A549 (cell line): ENCODE measurements around the gene MPRIP. TPM values are rescaled to one million over a fixed set of nuclear protein-coding genes. Genes with fewer than 3 reads are reported as not detected.

Experiments used
- ATAC-seq, 2 experiments: fragments of 200-7000 bp in 1 of 2; fragments of >200 bp in 1 of 2; cut with Nextera tagmentation in 1 of 2; cut with Tn5 transposase in 1 of 2; 3 replicates each; pipeline versions ENCODE4 v1.8.0 to v1.9.1; 2018 to 2020; ENCODE audit warnings: mild to moderate bottlenecking in 1 of 2, moderate library complexity in 1 of 2
- CTCF ChIA-PET: fragments of 300-600 bp; sonication (Branson Sonifier 250); formaldehyde crosslinking; extraction: SDS; loops from one replicate; lab custom pipeline; 2021; ENCODE audit warnings: antibody characterized with exemption, inconsistent platforms; lab: Yijun Ruan, JAX
- POLR2A ChIA-PET: fragments of 350-600 bp; formaldehyde crosslinking; extraction: SDS; loops from one replicate; lab custom pipeline; 2021; ENCODE audit warnings: antibody characterized with exemption, inconsistent platforms; lab: Yijun Ruan, JAX
- DNase-seq, 2 experiments: peaks; one replicate each; pipeline versions ENCODE4 v3.0.0 to v3.0.0-alpha.2; 2011 to 2016; ENCODE audit warnings: low read depth in 1 of 2, low spot score in 1 of 2
- FAIRE-seq: peaks from 2 replicates; lab custom pipeline; 2011; peaks lifted over from hg19 to GRCh38; lab: Jason Lieb, UNC
- H3K27ac ChIP-seq, 2 experiments: fragments of >200 bp; sonication (Bioruptor Twin); formaldehyde crosslinking; 3 replicates each; pipeline ENCODE4 v1.5.1; 2016 to 2017
- H3K4me1 ChIP-seq: fragments of >200 bp; sonication (Bioruptor Twin); formaldehyde crosslinking; 3 replicates; pipeline ENCODE4 v1.6.1; 2016
- H3K4me2 ChIP-seq: fragments of >200 bp; sonication (Bioruptor Twin); formaldehyde crosslinking; 3 replicates; pipeline ENCODE4 v1.6.1; 2016
- H3K4me3 ChIP-seq: fragments of >200 bp; sonication (Bioruptor Twin); formaldehyde crosslinking; 3 replicates; pipeline ENCODE4 v1.5.1; 2016
- H3K9me3 ChIP-seq: fragments of >200 bp; sonication (Bioruptor Twin); formaldehyde crosslinking; 3 replicates; pipeline ENCODE4 v1.6.1; 2016
- CEBPB ChIP-seq, 2 experiments: fragments of >200 bp in 1 of 2; sonication (Bioruptor Twin) in 1 of 2; formaldehyde crosslinking in 1 of 2; IDR thresholded peaks; 2 replicates each; pipeline ENCODE4 v1.6.1; 2012 to 2016
- CHD2 ChIP-seq: fragments of 150-350 bp; IDR thresholded peaks from 2 replicates; pipeline ENCODE4 v1.6.1; 2014; ENCODE audit warnings: low read length; ENCODE audit not compliant: partially characterized antibody
- HEYL ChIP-seq: fragments of 250-450 bp; sonication (Bioruptor Pico); IDR thresholded peaks from 2 replicates; pipeline ENCODE4 v1.8.0; 2021; ENCODE audit warnings: mild to moderate bottlenecking, moderate library complexity
- HOXB13 ChIP-seq: fragments of 250-450 bp; sonication (Bioruptor Pico); IDR thresholded peaks from 2 replicates; pipeline ENCODE4 v1.5.0; 2020; ENCODE audit warnings: low read depth, mild to moderate bottlenecking, moderate library complexity
- JUNB ChIP-seq: fragments of >200 bp; sonication (Bioruptor Twin); formaldehyde crosslinking; IDR thresholded peaks from 2 replicates; pipeline ENCODE4 v1.6.1; 2016
- RAD21 ChIP-seq, 2 experiments: fragments of >200 bp in 1 of 2; sonication (Bioruptor Twin) in 1 of 2; formaldehyde crosslinking in 1 of 2; IDR thresholded peaks in 1 of 2; conservative IDR thresholded peaks in 1 of 2; 2 replicates in 1 of 2; 3 replicates in 1 of 2; pipeline ENCODE4 v1.6.1; 2012 to 2018; ENCODE audit warnings: inconsistent platforms in 1 of 2
- RARB ChIP-seq: fragments of 250-450 bp; sonication (Bioruptor Pico); IDR thresholded peaks from 2 replicates; pipeline ENCODE4 v1.8.0; 2021; ENCODE audit warnings: mild to moderate bottlenecking, moderate library complexity
- RCOR1 ChIP-seq: fragments of 150-350 bp; IDR thresholded peaks from 2 replicates; pipeline ENCODE4 v1.6.1; 2014; ENCODE audit warnings: antibody characterized with exemption, low read length, low read depth
- RNF2 ChIP-seq: fragments of 200-600 bp; sonication (generic); IDR thresholded peaks from 2 replicates; pipeline ENCODE4 v1.6.1; 2016; ENCODE audit warnings: low read depth, mild to moderate bottlenecking, antibody characterized with exemption, moderate library complexity, borderline replicate concordance
- ZFP36 ChIP-seq: fragments of 450-650 bp; IDR thresholded peaks from 2 replicates; pipeline ENCODE4 v1.6.1; 2014; ENCODE audit warnings: borderline replicate concordance; ENCODE audit not compliant: partially characterized antibody
- ZNF302 ChIP-seq: fragments of 250-450 bp; sonication (Bioruptor Pico); IDR thresholded peaks from 2 replicates; pipeline ENCODE4 v1.9.0; 2021; ENCODE audit warnings: inconsistent platforms, mild to moderate bottlenecking, moderate library complexity
- WGBS: methylation state at CpG from one replicate; pipeline ENCODE4 v1.1.6; 2017; ENCODE audit errors: missing lambda C conversion rate; 5-methylcytosine and 5-hydroxymethylcytosine counted together
- polyA plus RNA-seq, 4 experiments: library from polyadenylated mRNA; depleted of rRNA in 3 of 4; stranded (reverse); fragments of >200 nt; fragmentation: RNase III in 1 of 4; extraction: RNeasy Plus Mini Kit Qiagen cat#74134 plus additional on column Dnase treatment in 1 of 4; gene quantifications; 2 replicates in 3 of 4; 3 replicates in 1 of 4; pipeline ENCODE4 v1.2.3, GENCODE V29; 2011 to 2017
- TF ChIP-seq, protein P1 (sequence below): fragments of >200 bp; sonication (Bioruptor Twin); formaldehyde crosslinking; IDR thresholded peaks from 3 replicates; pipeline ENCODE4 v1.5.1; 2016
- TF ChIP-seq, protein P2 (sequence below): fragments of 450-650 bp; IDR thresholded peaks from 2 replicates; pipeline ENCODE4 v1.6.1; 2014; ENCODE audit warnings: antibody characterized with exemption
- TF ChIP-seq, protein P3 (sequence below): IDR thresholded peaks from 2 replicates; pipeline ENCODE4 v1.6.1; 2012
- TF ChIP-seq, protein P4 (sequence below): fragments of 250-450 bp; sonication (Bioruptor Pico); IDR thresholded peaks from 2 replicates; pipeline ENCODE4 v1.5.0; 2020; ENCODE audit warnings: low read depth, mild to moderate bottlenecking, moderate library complexity
- TF ChIP-seq, protein P5 (sequence below): fragments of 250-450 bp; sonication (Bioruptor Pico); IDR thresholded peaks from 2 replicates; pipeline ENCODE4 v1.5.0; 2021; ENCODE audit warnings: mild to moderate bottlenecking, moderate library complexity, borderline replicate concordance
- TF ChIP-seq, protein P6 (sequence below): IDR thresholded peaks from 2 replicates; pipeline ENCODE4 v1.6.1; 2012
- TF ChIP-seq, protein P7 (sequence below): IDR thresholded peaks from 2 replicates; pipeline ENCODE4 v1.6.1; 2012; ENCODE audit warnings: low read depth, borderline replicate concordance

MPRIP gene
- polyA plus RNA-seq, 2 of the 4 experiments (the other 2 are of a cell fraction) = 147 to 228 TPM

DNA sequence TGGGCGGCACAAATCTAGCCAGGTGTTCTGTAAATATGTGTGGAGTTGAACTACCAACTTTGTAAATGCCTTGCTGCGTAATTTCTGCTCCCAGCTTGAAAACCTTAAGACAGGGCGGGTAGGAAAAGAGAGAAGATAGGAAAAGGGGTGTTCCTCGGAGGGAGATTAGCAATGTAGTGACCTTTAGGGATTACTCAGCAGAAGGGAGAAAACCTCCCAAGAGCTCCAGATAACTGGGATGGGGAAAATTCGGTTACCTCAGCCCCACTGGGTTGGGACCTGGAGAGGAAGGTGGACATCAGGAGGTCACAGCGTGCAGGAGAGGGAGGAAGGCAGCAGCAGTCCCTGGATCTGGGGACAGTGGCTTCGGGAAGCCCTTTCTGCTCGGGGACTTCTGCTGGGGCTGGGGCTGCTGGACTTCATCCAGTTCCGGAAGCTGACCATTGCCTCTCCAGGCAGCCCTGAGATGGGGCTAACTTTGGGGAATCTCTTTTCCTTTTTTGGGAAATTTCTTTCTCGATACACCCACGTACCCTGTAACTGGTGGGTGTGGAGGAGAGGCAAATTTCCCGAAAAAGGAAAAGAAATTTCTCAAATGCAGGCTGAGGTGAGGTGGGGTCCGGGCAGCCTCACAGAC is 39.2 kb downstream of the MPRIP start:
- H3K27ac ChIP-seq = peak overlapping the region in 1 of 2 experiments; percentile 48; a peak in 3 of 6 replicates
- TF ChIP-seq RARB = no peak
- no peak for TF ChIP-seq HOXB13 (CRISPR knock-in tag)
- no peak for TF ChIP-seq RCOR1
- no peak for TF ChIP-seq JUNB
- TF ChIP-seq ZNF302 (CRISPR knock-in tag) = no peak
- TF ChIP-seq, protein P1, sequence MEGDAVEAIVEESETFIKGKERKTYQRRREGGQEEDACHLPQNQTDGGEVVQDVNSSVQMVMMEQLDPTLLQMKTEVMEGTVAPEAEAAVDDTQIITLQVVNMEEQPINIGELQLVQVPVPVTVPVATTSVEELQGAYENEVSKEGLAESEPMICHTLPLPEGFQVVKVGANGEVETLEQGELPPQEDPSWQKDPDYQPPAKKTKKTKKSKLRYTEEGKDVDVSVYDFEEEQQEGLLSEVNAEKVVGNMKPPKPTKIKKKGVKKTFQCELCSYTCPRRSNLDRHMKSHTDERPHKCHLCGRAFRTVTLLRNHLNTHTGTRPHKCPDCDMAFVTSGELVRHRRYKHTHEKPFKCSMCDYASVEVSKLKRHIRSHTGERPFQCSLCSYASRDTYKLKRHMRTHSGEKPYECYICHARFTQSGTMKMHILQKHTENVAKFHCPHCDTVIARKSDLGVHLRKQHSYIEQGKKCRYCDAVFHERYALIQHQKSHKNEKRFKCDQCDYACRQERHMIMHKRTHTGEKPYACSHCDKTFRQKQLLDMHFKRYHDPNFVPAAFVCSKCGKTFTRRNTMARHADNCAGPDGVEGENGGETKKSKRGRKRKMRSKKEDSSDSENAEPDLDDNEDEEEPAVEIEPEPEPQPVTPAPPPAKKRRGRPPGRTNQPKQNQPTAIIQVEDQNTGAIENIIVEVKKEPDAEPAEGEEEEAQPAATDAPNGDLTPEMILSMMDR = no peak
- TF ChIP-seq, protein P2, sequence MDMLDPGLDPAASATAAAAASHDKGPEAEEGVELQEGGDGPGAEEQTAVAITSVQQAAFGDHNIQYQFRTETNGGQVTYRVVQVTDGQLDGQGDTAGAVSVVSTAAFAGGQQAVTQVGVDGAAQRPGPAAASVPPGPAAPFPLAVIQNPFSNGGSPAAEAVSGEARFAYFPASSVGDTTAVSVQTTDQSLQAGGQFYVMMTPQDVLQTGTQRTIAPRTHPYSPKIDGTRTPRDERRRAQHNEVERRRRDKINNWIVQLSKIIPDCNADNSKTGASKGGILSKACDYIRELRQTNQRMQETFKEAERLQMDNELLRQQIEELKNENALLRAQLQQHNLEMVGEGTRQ = no peak
- no peak for TF ChIP-seq CHD2
- TF ChIP-seq, all 56 proteins: peak for 0
- FAIRE-seq (no peak), ATAC-seq (no peak), DNase-seq (no peak)
- no peak overlapping the region for H3K4me3 ChIP-seq
- ChIA-PET POLR2A (no interaction called here), CTCF (interaction anchor here (0.5 to 1.6 kb wide), 2 partner anchors 32 to 74 kb away, joined by 3 to 4 read pairs; no protein-coding TSS in a partner anchor)
- H3K9me3 ChIP-seq = no peaks in the 10 kb centered on the region
- no peak overlapping the region for H3K4me2 ChIP-seq
- 90% methylated on average over 13 of the region's 13 CpGs for WGBS
- H3K4me1 ChIP-seq = peaks cover 63% of the 10 kb centered on the region

DNA sequence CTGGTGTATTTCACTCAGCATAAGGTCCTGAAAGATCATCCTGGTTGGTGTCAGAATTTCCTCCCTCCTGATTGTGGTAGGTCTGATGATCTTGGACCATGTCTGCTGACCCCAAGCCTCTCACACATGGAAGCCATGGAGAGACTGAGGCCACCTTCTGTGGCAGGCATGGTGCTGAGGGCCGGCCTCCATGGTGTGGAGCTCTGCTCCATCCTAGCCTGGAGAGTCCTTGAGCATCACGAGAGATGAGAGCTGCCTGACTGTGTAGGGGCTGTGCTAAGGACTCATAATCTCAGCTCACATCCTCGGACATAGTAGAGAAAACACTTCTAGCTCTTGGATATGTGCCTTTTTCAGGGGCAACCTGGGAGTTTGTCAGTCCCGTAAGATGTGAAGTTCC is 40.6 kb downstream of the MPRIP start:
- Histone ChIP-seq H3K4me3 (no peak overlapping the region), H3K4me1 (peaks cover 63% of the 10 kb centered on the region), H3K4me2 (no peak overlapping the region), H3K9me3 (no peaks in the 10 kb centered on the region), H3K27ac (0 out of 6 replicates have a peak overlapping the region, but pooled peaks of 1 of the 2 experiments have one; percentile 1)
- no peak for FAIRE-seq
- DNase-seq = no peak
- ATAC-seq = no peak
- POLR2A ChIA-PET = no interaction called here
- TF ChIP-seq, protein P3, sequence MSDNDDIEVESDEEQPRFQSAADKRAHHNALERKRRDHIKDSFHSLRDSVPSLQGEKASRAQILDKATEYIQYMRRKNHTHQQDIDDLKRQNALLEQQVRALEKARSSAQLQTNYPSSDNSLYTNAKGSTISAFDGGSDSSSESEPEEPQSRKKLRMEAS = no peak
- no peak for TF ChIP-seq RARB
- TF ChIP-seq, protein P4, sequence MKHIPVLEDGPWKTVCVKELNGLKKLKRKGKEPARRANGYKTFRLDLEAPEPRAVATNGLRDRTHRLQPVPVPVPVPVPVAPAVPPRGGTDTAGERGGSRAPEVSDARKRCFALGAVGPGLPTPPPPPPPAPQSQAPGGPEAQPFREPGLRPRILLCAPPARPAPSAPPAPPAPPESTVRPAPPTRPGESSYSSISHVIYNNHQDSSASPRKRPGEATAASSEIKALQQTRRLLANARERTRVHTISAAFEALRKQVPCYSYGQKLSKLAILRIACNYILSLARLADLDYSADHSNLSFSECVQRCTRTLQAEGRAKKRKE = no peak
- no peak for TF ChIP-seq CEBPB (IDR thresholded peaks at IDR 0.05)
- TF ChIP-seq RAD21 (conservative IDR thresholded peaks at IDR 0.05 in 1 of 2, IDR thresholded peaks at IDR 0.05 in 1 of 2) = no peak
- TF ChIP-seq, protein P5, sequence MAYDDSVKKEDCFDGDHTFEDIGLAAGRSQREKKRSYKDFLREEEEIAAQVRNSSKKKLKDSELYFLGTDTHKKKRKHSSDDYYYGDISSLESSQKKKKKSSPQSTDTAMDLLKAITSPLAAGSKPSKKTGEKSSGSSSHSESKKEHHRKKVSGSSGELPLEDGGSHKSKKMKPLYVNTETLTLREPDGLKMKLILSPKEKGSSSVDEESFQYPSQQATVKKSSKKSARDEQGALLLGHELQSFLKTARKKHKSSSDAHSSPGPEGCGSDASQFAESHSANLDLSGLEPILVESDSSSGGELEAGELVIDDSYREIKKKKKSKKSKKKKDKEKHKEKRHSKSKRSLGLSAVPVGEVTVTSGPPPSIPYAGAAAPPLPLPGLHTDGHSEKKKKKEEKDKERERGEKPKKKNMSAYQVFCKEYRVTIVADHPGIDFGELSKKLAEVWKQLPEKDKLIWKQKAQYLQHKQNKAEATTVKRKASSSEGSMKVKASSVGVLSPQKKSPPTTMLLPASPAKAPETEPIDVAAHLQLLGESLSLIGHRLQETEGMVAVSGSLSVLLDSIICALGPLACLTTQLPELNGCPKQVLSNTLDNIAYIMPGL (CRISPR knock-in tag) = no peak
- TF ChIP-seq, all 56 proteins: peak for 0
- 88% methylated on average over 4 of the region's 4 CpGs for WGBS
- CTCF ChIA-PET = interaction anchor here (0.9 kb wide), 1 partner anchor 12 kb away, joined by 3 read pairs; no protein-coding TSS in a partner anchor

DNA sequence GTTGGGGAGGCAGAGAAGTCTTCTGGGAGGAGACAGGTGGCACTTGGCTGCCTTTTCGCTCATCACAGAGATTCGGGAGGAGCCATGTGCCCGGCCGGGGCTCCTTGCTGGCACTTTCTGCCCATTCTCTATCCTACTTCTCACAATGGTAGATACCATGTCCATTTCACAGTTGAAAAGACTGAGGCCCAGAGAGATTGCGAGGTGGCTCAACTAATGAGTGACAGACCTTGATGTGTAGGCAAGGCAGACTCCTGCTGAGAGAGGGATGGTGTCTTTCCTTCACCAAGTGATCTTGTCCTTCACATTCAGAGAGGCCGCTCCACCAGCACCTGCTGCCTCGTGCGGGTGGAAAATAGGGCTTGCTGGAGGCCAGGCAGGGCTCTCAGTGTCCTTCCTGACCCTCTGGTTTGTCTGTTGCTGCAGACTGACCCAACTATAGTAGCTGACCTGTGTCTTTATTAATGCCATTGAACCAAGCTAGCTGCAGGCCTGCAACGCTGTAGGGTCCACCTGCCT is 42.1 kb downstream of the MPRIP start:
- Histone ChIP-seq H3K27ac (no peak overlapping the region; a peak in 1 of 6 replicates), H3K4me1 (peaks cover 61% of the 10 kb centered on the region), H3K4me3 (no peak overlapping the region), H3K4me2 (no peak overlapping the region), H3K9me3 (no peaks in the 10 kb centered on the region)
- FAIRE-seq (no peak), ATAC-seq (no peak), DNase-seq (no peak)
- POLR2A ChIA-PET = interaction anchor here (1.0 kb wide), 1 partner anchor 56 kb away, joined by 4 read pairs; no protein-coding TSS in a partner anchor
- 86% methylated on average over 9 of the region's 9 CpGs for WGBS
- TF ChIP-seq HEYL (CRISPR knock-in tag) = no peak
- no peak for TF ChIP-seq ZFP36
- TF ChIP-seq JUNB = no peak
- TF ChIP-seq RNF2 = no peak
- TF ChIP-seq, protein P6, sequence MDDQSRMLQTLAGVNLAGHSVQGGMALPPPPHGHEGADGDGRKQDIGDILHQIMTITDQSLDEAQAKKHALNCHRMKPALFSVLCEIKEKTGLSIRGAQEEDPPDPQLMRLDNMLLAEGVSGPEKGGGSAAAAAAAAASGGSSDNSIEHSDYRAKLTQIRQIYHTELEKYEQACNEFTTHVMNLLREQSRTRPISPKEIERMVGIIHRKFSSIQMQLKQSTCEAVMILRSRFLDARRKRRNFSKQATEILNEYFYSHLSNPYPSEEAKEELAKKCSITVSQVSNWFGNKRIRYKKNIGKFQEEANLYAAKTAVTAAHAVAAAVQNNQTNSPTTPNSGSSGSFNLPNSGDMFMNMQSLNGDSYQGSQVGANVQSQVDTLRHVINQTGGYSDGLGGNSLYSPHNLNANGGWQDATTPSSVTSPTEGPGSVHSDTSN = no peak
- TF ChIP-seq, protein P7, sequence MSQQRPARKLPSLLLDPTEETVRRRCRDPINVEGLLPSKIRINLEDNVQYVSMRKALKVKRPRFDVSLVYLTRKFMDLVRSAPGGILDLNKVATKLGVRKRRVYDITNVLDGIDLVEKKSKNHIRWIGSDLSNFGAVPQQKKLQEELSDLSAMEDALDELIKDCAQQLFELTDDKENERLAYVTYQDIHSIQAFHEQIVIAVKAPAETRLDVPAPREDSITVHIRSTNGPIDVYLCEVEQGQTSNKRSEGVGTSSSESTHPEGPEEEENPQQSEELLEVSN = no peak
- CTCF ChIA-PET = interaction anchor here (1.2 kb wide), 1 partner anchor 93 kb away, joined by 3 read pairs; no protein-coding TSS in a partner anchor
